ENCODE measurements around the gene FBXO30. TPM values are rescaled to one million over a fixed set of nuclear protein-coding genes. Genes with fewer than 3 reads are reported as not detected.

Gene FBXO30
- total and polyA plus RNA-seq, 10 of the 15 experiments (the other 5 are each of a cell fraction or from before 2014, with no cell fraction given): 1.7 to 6.9 (median 5.3) TPM

GRCh38 chr6:145814501-145815308 is at the start of gene FBXO30 (continued):
- TF ChIP-seq POLR2AphosphoS5 (IDR thresholded peaks at IDR 0.05; ENCODE audit: low read length) (peak; percentile 69), IKZF2 (IDR thresholded peaks at IDR 0.05) (peak; percentile 63 to 67; a peak in 3 of 4 replicates), E2F8 (IDR thresholded peaks at IDR 0.05; ENCODE audit: low read depth, partially characterized antibody) (peak; percentile 65), SUZ12 (IDR thresholded peaks at IDR 0.05; ENCODE audit: unreplicated experiment) (no peak), CBFB (IDR thresholded peaks at IDR 0.05; ENCODE audit: low read depth) (peak; percentile 58; the same call in 1 of the 2 replicates), SUPT20H (IDR thresholded peaks at IDR 0.05; ENCODE audit: borderline replicate concordance, control insufficient read depth, low read depth, low read length) (no peak), NFYB (IDR thresholded peaks at IDR 0.05; ENCODE audit: insufficient read depth, low read depth, low read length) (no peak), ZBTB4 (CRISPR knock-in tag; IDR thresholded peaks at IDR 0.05) (peak; percentile 40; the same call in 1 of the 2 replicates), SMARCA5 (IDR thresholded peaks at IDR 0.05) (peak; percentile 73), RAD21 (IDR thresholded peaks at IDR 0.05; ENCODE audit: insufficient read depth, low read depth, low read length) (no peak), SMAD5 (IDR thresholded peaks at IDR 0.05; ENCODE audit: low read depth) (peak; percentile 48; the same call in 1 of the 2 replicates), RCOR1 (conservative IDR thresholded peaks at IDR 0.05; ENCODE audit: low read depth, low read length) (no peak), CEBPB (IDR thresholded peaks at IDR 0.05; ENCODE audit: borderline replicate concordance in 1 of 2, low read depth in 2 of 2, low read length in 2 of 2) (no peak), MTA3 (IDR thresholded peaks at IDR 0.05; ENCODE audit: borderline replicate concordance, low read length) (no peak), ELK1 (IDR thresholded peaks at IDR 0.05; ENCODE audit: low read depth, low read length) (no peak), BACH1 (IDR thresholded peaks at IDR 0.05; ENCODE audit: borderline replicate concordance) (peak; percentile 74), ATF3 (IDR thresholded peaks at IDR 0.05; ENCODE audit: borderline replicate concordance, extremely low read depth, low read depth, low read length) (no peak), E4F1 (IDR thresholded peaks at IDR 0.05; ENCODE audit: borderline replicate concordance, partially characterized antibody) (no peak), HDAC6 (IDR thresholded peaks at IDR 0.05; ENCODE audit: unreplicated experiment) (no peak)
